ENCODE data around the gene SERPINE2. TPM values are rescaled to one million over a fixed set of nuclear protein-coding genes. Genes with fewer than 3 reads are reported as not detected.

Gene SERPINE2
- total and polyA plus RNA-seq, 10 donors: 20.9 to 105 (median 33.2) TPM

DNA sequence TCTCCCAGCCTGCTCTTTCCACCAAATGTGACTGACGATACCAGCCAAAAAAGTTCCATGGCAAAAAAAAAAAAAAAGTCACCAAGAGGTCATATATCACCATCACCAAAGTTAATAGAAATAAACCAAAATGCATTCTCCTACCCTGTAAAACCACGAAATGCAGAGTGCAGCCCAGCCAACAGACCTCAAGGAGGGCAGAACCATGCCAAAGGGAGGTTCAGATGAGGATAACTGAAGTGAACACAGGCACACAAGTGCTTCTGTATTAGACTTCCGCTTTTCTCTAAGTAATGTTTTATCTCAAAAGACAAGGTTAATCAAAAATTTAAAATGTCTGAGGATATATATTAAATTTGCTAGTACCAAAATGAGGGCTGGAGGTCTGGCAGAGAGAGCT, 5.5 kb downstream of the SERPINE2 start:
- Histone ChIP-seq H3K4me1 (peaks cover 4 to 25% (median 12%) of the 10 kb centered on the region in 6 donors), H3K9me3 (no peaks in the 10 kb centered on the region), H3K4me3 (no peak overlapping the region), H3K27ac (no peak overlapping the region), H3K27me3 (replicated peaks in 1 of 7) (peaks cover 0 to 32% (median 3%) of the 10 kb centered on the region in 7 donors), H3K36me3 (no peaks in the 10 kb centered on the region)
- WGBS, 5 donors: 54 to 72% (median 63%) methylated on average over 3 of the region's 3 CpGs
- TF ChIP-seq POLR2A (IDR thresholded peaks at IDR 0.05) (no peak), POLR2AphosphoS5 (IDR thresholded peaks at IDR 0.05) (no peak)
- TF ChIP-seq, protein P1, sequence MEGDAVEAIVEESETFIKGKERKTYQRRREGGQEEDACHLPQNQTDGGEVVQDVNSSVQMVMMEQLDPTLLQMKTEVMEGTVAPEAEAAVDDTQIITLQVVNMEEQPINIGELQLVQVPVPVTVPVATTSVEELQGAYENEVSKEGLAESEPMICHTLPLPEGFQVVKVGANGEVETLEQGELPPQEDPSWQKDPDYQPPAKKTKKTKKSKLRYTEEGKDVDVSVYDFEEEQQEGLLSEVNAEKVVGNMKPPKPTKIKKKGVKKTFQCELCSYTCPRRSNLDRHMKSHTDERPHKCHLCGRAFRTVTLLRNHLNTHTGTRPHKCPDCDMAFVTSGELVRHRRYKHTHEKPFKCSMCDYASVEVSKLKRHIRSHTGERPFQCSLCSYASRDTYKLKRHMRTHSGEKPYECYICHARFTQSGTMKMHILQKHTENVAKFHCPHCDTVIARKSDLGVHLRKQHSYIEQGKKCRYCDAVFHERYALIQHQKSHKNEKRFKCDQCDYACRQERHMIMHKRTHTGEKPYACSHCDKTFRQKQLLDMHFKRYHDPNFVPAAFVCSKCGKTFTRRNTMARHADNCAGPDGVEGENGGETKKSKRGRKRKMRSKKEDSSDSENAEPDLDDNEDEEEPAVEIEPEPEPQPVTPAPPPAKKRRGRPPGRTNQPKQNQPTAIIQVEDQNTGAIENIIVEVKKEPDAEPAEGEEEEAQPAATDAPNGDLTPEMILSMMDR (IDR thresholded peaks at IDR 0.05 in 8 of 11, conservative IDR thresholded peaks at IDR 0.05 in 3 of 11): no peak
- DNase-seq: no peak
- intact Hi-C loops (cut with DNase I; ENCODE audit: low total_unique reads): no loop called here

DNA sequence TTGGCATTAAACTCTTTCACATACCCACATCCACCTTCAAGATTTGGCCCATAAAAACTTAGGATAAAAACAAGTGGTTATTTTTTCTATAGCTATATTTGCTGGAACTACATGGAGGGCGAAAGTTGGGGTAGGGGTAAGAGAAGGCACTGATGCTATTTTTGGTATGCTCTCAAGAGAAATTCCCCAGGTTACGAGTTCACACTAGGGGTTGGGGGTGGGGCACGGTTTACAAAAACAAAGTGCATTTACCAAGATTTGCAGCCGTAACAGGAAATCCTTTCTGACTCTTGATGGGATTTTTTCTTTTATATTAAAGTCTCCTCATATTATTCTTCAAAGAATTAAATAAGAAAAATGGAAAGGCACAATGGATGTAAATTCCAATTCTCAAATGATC, 6.8 kb downstream of the SERPINE2 start:
- Histone ChIP-seq H3K4me1 (peaks cover 0 to 20% (median 3%) of the 10 kb centered on the region in 6 donors), H3K4me3 (no peak overlapping the region), H3K36me3 (no peaks in the 10 kb centered on the region), H3K9me3 (no peaks in the 10 kb centered on the region), H3K27me3 (replicated peaks in 1 of 7) (peaks cover 0 to 19% (median 0%) of the 10 kb centered on the region in 7 donors), H3K27ac (no peak overlapping the region)
- intact Hi-C loops (cut with DNase I; ENCODE audit: low total_unique reads): no loop called here
- no peak for DNase-seq
- WGBS, 5 donors: 42 to 54% (median 50%) methylated on average over 4 of the region's 4 CpGs
- TF ChIP-seq POLR2AphosphoS5 (IDR thresholded peaks at IDR 0.05): no peak
- TF ChIP-seq, protein P1 (IDR thresholded peaks at IDR 0.05 in 8 of 11, conservative IDR thresholded peaks at IDR 0.05 in 3 of 11): no peak
- no peak for TF ChIP-seq POLR2A (IDR thresholded peaks at IDR 0.05)

DNA sequence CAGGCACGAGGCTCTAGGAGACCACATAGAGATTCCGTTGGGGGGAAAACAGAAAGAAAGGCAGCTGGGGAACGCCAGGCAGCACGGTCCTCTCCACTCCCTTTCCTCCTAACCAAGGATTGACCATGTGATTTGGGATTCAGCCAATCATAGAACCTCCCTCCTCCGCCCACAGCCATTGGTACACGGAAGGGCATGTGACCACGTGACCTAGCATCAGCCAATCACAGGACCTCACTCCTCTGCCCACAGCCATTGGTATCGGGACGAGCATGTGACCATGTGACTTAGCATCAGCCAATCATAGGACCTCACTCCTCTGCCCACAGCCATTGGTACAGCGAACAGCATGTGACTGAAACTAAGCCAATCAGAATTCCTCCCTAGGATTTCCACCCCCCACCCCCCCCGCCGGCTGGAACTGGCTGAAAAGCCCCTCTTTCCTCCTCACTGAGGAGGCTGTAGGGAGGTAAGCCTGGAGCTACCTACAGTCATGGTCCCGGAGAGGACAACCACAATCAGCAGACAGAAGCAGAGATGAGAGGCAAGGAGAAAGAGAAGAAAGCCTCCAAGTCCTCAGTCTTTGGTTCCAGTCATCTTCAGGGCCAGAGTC, 7.6 kb downstream of the SERPINE2 start:
- Histone ChIP-seq H3K36me3 (no peaks in the 10 kb centered on the region), H3K4me1 (peaks cover 0 to 28% (median 11%) of the 10 kb centered on the region in 6 donors), H3K27ac (peak overlapping the region in 2 of 8 donors; percentile 22 to 23), H3K9me3 (no peaks in the 10 kb centered on the region), H3K4me3 (no peak overlapping the region), H3K27me3 (replicated peaks in 1 of 7) (peaks cover 0 to 11% (median 0%) of the 10 kb centered on the region in 7 donors)
- intact Hi-C loops (cut with DNase I; ENCODE audit: low total_unique reads): no loop called here
- DNase-seq: no peak
- 77 to 94% (median 82%) methylated on average over 8 to 13 of the region's 13 CpGs for WGBS, 5 donors
- no peak for TF ChIP-seq POLR2A (IDR thresholded peaks at IDR 0.05)

DNA sequence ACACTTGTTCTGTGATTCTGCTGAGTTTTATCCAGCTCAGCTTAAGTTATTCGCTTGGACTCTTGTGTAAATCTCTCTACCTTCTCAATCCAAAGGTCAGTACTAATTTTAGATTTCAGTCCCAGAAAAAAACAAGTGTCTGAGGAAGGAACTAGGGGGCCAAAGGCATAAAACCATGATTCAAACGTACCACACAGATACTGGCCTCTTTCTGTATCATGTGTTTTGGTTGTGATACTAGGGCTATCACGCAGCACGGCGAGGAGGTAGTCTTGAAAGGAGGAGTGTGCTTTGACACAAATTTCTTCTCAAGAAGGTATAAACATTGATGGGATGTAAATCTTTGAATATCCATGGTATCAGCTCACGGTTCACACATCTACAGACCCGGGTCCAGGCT, 8.3 kb downstream of the SERPINE2 start:
- H3K27me3 ChIP-seq (replicated peaks in 1 of 7): peaks cover 0 to 5% (median 0%) of the 10 kb centered on the region in 7 donors
- 75 to 88% (median 84%) methylated on average over 7 of the region's 7 CpGs for WGBS, 5 donors

More for the DNA sequence above, 8.3 kb downstream of the SERPINE2 start:
- H3K36me3 ChIP-seq: no peaks in the 10 kb centered on the region
- H3K27ac ChIP-seq: peak overlapping the region in 2 of 8 donors; percentile 22 to 23
- TF ChIP-seq POLR2AphosphoS5 (IDR thresholded peaks at IDR 0.05) (no peak), POLR2A (IDR thresholded peaks at IDR 0.05) (no peak)
- TF ChIP-seq, protein P1 (IDR thresholded peaks at IDR 0.05 in 8 of 11, conservative IDR thresholded peaks at IDR 0.05 in 3 of 11): no peak
- H3K4me1 ChIP-seq: peaks cover 0 to 35% (median 18%) of the 10 kb centered on the region in 6 donors
- no peak for DNase-seq
- H3K4me3 ChIP-seq: no peak overlapping the region
- intact Hi-C loops (cut with DNase I; ENCODE audit: low total_unique reads): no loop called here
- no peaks in the 10 kb centered on the region for H3K9me3 ChIP-seq
